DOHH2 (cell line): ENCODE results near the gene MPRIP.

Source experiments
- CTCF ChIP-seq: fragments of 200-600 bp; sonication (generic); IDR thresholded peaks from one replicate; pipeline ENCODE4 v1.5.1; 2014; ENCODE audit warnings: antibody characterized with exemption, mild to moderate bottlenecking, low read depth, low read length; ENCODE audit not compliant: poor library complexity, severe bottlenecking
- EZH2phosphoT487 ChIP-seq: fragments of 200-600 bp; sonication (generic); IDR thresholded peaks from 2 replicates; pipeline ENCODE4 v1.6.1; 2017; ENCODE audit warnings: borderline replicate concordance, mild to moderate bottlenecking, antibody characterized with exemption, low read length, moderate library complexity, mixed read lengths

- TF ChIP-seq CTCF (no peak), EZH2phosphoT487 (no peak)
These were observed 107.5 kb downstream of the MPRIP start for GRCh38 chr17:17149520-17150447.
